GM12892 (cell line): Measurements from ENCODE around the gene LLGL2.
"Not testable (repeated sequence)": the region's sequence is repeated elsewhere in the genome, so short reads cannot be mapped to it uniquely, and the experiment has no call there.

Source experiments
- POLR2A ChIP-seq: IDR thresholded peaks from 2 replicates; pipeline ENCODE4 v1.6.1; 2011; ENCODE audit warnings: low read depth, low read length, control low read depth
- POLR2AphosphoS5 ChIP-seq: IDR thresholded peaks from 2 replicates; pipeline ENCODE4 v1.6.1; 2011; ENCODE audit warnings: low read depth, low read length, control low read depth
- TAF1 ChIP-seq: IDR thresholded peaks from 2 replicates; pipeline ENCODE4 v1.6.1; 2011; ENCODE audit warnings: low read depth, mild to moderate bottlenecking, control low read depth, low read length, borderline replicate concordance

GRCh38 chr17:75520413-75520812, 5.1 kb upstream of the LLGL2 start:
- not testable (repeated sequence) for TF ChIP-seq POLR2A, POLR2AphosphoS5, TAF1
